Stimulated activated CD8-positive, alpha-beta memory T cell treated with anti-CD3 and anti-CD28 coated beads, Interleukin-15, amount 100 ng/mL, for 1 hour (primary cell): Measurements from ENCODE around the gene UVSSA.

ENCODE experiments used
- DNase-seq: peaks from one replicate; pipeline ENCODE4 v3.0.0-alpha.2; 2020; ENCODE audit warnings: low read depth

UVSSA gene, protein sequence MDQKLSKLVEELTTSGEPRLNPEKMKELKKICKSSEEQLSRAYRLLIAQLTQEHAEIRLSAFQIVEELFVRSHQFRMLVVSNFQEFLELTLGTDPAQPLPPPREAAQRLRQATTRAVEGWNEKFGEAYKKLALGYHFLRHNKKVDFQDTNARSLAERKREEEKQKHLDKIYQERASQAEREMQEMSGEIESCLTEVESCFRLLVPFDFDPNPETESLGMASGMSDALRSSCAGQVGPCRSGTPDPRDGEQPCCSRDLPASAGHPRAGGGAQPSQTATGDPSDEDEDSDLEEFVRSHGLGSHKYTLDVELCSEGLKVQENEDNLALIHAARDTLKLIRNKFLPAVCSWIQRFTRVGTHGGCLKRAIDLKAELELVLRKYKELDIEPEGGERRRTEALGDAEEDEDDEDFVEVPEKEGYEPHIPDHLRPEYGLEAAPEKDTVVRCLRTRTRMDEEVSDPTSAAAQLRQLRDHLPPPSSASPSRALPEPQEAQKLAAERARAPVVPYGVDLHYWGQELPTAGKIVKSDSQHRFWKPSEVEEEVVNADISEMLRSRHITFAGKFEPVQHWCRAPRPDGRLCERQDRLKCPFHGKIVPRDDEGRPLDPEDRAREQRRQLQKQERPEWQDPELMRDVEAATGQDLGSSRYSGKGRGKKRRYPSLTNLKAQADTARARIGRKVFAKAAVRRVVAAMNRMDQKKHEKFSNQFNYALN

GRCh38 chr4:1346781-1347409 lies at the start of gene UVSSA:
TSS of gene UVSSA (plus strand) at chr4:1347208. CDS start at chr4:1348092, 884 bp downstream.
- DNase-seq: peak; percentile 100

DNA sequence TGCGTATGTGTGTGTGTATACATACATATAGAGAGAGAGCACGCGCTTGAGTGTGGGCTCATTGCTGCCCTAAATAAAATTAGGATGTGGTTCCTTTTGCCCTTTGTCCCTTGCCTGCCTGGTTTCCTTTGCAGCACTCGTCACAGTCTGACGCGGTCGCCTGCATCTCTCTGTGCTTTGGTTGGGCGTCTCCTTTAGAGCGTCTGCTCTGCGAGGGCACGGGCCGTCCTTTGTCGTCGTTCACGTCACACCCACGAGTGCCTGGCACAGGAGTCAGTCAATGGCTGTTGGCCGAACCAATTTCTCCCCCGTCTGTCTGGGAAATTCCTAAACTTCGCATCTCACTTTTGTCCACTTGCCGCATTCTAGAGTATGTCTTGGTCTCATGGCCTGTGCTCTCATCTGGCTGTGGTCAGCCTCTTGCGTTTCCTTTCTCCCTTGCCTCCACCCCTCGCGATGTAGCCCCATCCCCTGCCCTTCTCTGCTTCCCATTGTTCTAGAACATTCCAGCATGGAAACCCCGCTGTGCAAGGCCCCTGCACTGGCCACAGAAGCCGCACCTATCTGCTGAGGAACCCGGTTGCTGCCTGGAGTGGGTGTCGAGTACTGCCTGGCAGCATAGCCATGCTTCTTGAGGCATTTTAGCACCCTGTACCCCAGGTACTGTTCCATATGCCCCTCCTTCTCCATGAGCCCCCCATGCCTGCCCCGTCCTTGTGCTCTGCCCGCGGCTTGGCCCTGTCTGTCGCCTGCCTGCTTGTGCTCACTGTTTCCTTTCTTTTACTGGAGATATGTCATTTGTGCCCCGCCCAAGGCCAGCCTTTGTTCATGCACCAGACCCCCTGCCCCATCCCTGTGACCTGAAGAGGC lies 49.3 kb upstream of the UVSSA start:
- no peak for DNase-seq

GRCh38 chr4:1298461-1298860 lies 48.5 kb upstream of the UVSSA start:
- no peak for DNase-seq

DNA sequence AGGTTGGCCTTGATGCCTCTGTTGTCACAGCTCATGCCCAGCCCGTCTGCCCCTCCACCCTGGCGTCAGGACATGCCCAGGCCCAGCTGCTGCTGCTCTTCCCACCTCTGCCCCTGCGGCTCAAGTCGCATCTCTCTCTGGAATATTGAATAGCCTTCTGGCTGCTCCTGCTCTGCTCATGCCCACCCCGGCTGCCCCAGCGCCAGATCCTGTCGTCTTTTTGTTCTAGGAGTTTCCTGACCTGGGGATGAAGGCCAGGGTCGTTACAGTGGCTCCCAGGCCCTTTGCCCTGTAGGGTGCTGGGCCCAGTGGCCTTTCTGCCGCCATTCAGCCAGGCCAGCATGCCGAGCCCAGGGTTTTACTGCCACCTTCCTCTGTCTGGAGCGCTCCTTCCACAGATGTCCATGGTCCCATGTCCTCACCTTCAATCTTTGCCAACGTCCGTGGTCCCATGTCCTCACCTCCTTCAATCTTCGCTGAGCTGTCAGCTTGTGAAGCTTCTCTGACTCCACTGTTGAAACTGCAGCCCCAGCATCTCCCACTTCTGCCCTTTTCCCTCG lies 47.6 kb upstream of the UVSSA start:
- DNase-seq: no peak

GRCh38 chr4:1300466-1301455 lies 46.2 kb upstream of the UVSSA start:
- DNase-seq: no peak

DNA sequence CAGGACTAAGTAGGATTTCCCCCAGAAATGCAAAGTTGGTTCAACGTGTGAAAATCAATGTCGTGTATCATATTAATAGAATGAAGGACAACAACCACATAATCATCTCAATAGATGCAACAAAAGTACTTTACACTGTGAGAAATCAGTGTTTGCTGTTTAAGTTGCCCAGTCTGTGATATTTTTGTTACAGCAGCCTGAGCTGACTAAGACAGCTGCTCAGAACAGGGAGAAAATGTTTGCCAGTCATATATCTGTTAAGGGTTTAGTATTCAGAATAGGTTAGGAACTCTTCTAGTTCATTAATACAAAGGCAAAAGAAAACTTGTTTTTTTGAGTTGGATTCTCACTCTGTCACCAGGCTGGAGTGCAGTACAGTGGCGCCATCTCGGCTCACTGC lies 44.8 kb upstream of the UVSSA start:
- DNase-seq: no peak

DNA sequence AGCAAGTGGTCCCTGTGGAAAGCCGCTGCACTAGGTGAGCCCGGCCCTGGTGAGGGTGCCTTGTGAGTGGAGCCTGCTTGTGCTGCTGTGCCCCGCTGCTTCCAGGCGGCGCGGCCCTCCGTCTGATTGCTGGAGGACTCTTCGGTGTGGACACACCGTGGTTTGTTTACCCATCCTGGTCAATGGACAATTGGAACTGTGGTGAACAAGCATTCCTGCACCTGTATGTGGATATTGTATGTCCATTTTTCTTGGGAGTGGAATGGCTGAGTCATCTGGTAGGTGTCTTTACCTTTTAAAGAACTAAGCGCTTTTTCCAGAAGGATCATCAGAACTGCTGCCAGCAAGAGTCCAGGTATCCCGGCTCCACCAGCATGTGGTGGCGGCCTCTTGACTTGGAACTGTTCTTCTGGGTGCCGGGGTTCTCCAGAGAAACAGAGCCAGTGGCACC lies 41.7 kb upstream of the UVSSA start:
- no peak for DNase-seq

DNA sequence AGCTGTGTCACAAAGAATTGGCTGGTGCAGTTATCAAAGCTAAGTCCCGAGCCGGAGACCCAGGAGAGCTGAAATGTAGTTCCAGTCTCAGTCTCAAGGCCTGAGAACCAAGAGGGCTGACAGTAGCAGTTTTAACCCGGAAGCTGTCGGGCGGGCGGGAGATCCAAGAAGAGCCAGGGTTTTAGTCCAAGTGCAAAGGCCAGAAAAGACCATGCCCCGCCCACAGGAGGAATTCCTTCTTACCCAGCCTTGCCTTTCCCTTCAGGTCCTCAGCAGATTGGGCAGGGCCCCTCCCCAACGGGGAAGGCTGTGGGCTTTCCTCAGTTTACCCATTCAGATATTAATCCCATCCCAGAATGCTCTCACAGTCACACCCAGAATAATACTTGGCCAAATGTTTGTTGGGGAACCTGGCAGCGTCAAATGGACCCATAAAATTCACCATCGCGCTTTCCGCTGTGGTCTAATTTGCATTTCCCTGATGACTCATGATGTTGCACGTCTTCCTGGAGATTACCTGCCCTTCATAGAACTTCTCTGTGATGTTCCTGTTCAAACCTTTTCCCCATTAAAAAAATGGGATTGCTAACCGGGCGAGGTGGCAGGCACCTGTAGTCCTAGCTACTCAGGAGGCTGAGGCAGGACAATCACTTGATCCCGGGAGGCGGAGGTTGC lies 41.1 kb upstream of the UVSSA start:
- no peak for DNase-seq

- no peak for DNase-seq
Observed at GRCh38 chr4:1307951-1308735, 38.9 kb upstream of the UVSSA start.

DNA sequence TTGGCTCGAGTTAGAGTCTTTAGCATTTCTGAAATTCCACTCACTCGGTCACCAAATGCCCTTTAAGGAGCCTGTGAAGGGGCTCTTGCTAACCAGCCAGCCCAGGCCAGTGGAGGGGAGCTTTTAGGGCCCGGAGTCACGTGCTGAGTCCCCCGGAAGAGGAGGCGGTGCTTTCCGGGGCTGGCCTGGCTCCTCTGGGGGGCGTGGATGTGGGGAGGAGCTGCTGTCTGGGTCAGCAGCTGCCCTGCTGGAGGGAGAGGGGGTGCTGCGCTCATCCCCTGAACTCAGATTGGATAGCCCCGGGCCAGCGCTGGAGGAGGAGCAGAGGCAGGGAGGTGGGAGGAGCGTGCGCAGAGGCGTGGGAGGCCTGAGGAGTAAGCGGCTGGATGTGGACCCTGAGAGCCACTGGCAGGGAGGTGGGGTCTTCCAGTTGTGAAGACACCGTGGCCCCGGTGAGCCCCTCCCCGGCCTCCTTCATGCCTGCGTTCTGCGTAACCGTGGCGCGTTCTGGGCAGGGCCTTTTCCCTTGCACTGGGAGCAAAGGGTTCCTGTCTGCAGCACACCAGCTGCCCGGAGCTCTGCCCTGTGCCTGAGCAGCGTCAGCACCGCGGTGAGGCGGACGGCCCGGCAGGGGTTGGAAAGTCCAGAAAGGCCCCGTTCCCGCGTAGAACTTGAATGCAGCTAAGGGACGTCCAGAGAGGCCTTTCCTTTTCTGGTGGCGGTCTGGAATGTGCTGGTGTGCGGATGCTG lies 37.6 kb upstream of the UVSSA start:
- DNase-seq: no peak

- DNase-seq: no peak
Observed at GRCh38 chr4:1310031-1310795, 36.8 kb upstream of the UVSSA start.

- no peak for DNase-seq
Observed at GRCh38 chr4:1310796-1311631, 36.0 kb upstream of the UVSSA start.

DNA sequence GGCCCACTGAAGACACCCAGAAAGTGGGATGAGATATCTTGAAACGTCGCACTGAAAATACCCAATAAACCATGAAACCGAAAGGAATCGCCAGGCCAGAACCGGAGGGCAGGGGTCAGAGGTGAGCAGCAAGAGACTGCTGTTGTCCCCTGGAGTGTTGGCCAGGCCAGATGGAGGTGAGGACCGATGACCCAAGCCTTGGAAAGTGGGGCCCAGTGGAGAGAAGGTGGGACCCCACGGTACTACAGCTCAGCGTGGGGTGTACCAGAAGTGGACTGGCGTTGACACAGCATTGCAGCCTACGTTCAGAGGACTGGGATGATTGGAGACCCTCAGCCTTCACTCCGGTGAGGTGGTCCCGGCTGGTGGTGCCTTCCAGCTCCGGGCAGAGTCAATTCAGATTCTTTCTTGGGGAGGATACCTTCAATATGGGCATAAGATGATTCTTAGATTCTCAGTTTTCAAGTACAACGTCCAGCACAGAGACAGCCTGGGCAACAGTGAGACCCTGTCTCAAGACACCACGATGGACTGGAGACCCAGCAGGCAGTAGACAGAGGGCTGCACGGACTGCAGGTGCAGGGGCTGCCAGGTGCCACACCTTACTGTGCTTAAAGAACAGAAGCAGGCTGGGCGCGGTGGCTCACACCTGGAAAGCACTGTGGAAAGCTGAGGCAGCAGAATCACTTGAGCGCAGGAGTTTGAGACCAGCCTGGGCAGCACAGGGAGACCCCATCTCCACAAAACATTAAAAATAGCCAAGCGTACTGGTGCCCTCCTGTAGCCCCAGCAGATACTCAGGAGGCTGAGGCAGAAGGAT lies 34.0 kb upstream of the UVSSA start:
- no peak for DNase-seq

DNA sequence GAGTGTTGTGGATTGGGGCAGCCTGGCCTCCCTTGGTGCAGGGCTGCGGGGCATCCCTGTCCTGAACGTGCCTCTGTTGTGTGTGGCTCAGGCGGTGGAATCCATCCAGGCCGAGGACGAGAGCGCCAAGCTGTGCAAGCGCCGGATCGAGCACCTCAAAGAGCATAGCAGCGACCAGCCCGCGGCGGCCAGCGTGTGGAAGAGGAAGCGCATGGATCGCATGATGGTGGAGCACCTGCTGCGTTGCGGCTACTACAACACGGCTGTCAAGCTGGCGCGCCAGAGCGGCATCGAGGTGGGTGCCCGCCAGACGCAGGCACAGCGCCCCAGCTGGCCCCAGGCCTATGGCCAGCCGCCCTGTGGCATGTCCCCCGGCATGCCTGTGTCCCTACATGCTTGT lies 31.7 kb upstream of the UVSSA start:
- DNase-seq: no peak

DNA sequence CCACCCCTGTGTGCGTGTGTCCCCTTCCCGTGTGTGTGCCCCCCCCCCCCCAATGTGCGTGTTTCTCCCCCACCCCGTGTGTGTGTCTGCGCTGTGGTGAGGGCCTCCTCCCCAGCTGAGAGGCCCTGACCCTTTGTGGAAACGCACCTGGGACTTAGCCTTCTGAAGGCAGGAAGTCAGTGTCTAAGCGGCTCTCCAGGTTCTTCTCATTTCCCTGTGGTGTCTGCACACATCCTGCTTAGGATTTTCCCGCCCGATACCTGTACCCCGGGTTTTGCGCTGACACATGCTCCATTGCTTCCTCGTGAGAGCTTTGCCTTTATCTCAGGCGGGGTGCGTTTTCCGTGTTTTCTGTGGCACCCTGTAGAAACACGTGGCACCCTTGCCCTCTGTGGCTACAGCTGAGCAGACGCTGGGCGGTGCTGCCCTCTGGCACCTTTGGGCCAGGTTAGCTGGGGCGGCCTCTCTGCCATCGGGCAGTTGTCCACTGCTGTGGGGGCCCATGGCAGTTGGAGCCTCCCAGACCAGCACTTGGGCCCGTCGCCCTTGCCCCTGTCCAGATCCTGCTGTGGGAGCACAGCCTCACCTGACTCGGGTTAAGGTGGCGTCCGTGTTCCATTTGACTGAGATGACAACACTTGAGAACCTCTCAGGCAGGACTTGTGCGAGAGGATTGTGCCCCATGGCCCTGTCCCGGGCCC lies 31.0 kb upstream of the UVSSA start:
- no peak for DNase-seq
